ENCODE results near the gene IGFBP2.

IGFBP2 gene

DNA sequence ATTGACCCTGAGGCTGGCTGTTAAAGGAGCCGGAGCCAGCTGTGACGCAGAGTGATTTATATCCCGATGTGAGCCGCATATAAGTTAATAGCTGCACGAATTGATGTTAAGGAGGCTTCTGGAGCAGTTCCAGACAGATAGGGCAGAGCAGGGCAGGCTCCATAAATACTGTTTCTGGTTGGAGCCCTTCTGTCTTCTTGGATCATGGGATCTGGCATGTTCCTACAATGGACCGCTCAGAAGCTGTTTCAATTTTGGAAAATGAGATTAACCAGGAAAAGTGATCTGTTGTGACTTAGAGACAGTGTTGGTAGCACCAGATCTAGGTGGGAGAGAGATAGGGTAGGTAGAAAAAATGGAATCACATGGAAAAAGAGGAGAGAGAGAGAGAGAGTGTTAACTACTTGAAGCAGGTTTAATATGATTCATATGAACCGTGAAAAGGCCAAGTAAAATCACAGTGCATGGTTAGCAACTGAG is 66.9 kb downstream of the IGFBP2 start:
- no peak for DNase-seq (ENCODE audit: low spot score)
- TF ChIP-seq, protein P1, sequence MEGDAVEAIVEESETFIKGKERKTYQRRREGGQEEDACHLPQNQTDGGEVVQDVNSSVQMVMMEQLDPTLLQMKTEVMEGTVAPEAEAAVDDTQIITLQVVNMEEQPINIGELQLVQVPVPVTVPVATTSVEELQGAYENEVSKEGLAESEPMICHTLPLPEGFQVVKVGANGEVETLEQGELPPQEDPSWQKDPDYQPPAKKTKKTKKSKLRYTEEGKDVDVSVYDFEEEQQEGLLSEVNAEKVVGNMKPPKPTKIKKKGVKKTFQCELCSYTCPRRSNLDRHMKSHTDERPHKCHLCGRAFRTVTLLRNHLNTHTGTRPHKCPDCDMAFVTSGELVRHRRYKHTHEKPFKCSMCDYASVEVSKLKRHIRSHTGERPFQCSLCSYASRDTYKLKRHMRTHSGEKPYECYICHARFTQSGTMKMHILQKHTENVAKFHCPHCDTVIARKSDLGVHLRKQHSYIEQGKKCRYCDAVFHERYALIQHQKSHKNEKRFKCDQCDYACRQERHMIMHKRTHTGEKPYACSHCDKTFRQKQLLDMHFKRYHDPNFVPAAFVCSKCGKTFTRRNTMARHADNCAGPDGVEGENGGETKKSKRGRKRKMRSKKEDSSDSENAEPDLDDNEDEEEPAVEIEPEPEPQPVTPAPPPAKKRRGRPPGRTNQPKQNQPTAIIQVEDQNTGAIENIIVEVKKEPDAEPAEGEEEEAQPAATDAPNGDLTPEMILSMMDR (IDR thresholded peaks at IDR 0.05; ENCODE audit: extremely low read depth, missing control alignments): no peak

DNA sequence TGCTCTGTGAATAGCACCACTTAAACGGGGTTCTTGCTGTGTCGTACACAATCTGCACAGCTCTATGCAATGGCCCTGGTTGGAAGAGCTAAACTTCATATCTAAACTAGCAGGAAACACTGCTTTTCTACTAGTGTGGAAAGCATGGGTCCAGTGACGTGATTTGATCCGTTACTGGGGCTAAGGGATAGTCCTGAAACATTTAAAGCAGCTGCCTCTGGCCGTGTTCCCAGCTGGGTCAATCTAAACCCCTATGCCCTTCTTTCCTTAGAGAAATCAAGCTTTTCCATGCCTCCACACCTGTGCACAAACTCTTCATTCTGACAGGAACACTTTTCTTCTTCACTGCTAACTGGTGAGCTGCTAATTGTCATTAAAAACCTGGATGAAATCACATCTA is 67.6 kb downstream of the IGFBP2 start:
- TF ChIP-seq, protein P1 (IDR thresholded peaks at IDR 0.05; ENCODE audit: extremely low read depth, missing control alignments): no peak
- DNase-seq (ENCODE audit: low spot score): no peak

DNA sequence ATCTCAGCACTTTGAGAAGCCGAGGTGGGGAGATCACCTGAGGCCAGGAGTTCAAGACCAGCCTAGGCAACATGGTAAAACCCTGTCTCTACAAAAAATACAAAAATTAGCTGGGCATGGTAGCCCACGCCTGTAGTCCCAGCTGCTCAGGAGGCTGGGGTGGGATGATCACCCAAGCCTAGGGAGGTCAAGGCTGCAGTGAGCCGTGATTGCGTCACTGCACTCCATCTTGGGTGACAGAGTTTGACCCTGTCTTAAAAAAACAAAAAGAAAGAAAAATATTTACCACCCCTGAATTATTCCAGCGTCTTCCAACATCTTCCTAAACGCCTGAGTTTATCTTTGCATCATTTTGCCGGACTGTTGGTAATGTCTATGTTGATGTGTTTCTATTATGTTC is 68.3 kb downstream of the IGFBP2 start:
- TF ChIP-seq, protein P1 (IDR thresholded peaks at IDR 0.05; ENCODE audit: extremely low read depth, missing control alignments): no peak
- no peak for DNase-seq (ENCODE audit: low spot score)

DNA sequence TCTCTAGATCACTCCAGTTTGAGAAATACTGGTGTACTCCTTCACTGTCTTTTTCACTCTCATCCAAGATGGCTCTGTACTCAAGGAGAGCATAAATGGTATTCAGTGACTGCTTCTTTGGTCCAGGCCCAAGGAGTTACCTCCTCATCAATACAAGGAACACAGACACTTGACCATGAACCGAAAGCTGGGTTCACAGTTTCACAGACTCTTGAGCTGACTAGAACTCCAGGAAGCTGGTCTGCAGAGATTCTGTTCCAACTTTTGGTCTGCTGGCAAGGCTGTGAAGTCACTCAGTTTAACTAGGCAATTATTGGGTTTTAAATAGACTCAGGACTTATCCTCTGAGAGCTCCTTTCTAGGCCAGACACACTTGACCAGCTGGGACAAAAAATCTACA is 69.5 kb downstream of the IGFBP2 start:
- TF ChIP-seq, protein P1 (IDR thresholded peaks at IDR 0.05; ENCODE audit: extremely low read depth, missing control alignments): no peak
- no peak for DNase-seq (ENCODE audit: low spot score)

DNA sequence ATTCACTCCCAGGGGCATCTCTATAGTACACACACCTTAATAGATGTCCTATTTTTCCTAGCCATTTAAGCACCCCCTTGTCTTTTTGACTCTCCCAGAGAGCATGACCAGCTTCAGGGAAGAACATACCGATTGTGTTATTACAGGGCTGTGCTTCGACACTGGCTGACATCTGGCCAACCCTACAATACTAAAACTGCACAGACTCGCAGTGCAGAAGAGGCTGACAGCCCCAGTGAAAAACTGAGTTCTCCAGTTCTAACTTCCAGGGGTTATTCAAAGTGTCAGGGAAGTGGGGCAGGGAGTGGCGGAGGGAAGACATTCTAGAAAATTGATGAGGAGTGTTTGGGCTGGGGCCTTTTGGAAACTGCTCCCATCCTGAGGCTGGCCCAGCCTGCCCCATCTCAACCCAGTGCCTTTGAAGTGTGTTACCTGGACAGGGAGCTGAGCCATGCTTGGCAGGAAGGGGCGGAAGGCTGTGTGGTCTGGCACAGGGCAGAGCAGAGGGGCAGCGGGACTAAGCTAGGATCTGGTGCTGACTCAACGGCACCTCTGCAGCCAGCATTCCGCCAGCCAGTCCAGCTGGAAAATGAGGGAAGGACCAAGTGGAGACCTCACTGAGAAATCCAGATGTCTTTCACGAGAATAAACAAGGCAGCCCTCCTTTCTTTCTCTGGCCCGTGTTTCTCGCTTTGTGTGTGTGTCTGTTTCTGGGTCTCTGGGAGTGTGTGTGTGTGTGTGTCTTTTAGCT is 77.5 kb downstream of the IGFBP2 start:
- TF ChIP-seq, protein P1 (IDR thresholded peaks at IDR 0.05; ENCODE audit: extremely low read depth, missing control alignments): no peak
- no peak for DNase-seq (ENCODE audit: low spot score)

DNA sequence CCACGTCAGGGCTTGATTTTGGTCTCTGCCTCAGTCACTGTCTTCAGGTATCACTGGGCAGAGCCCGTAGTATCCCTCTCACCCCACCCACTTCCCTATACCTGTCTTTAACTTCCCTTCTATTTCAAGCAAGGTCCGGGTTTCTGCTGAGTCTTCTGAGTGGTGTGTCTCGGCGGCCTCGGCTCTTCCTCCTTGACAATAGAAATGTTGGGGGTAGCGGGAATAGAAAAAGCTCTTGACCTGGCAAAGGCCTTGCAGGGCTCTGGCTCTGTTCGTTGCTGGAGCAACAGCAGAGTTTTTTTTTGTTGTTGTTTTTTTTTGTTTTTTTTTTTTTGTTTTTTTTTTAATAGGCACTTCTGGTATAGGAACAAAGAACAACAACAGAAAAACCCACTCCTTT is 78.1 kb downstream of the IGFBP2 start:
- TF ChIP-seq, protein P1 (IDR thresholded peaks at IDR 0.05; ENCODE audit: extremely low read depth, missing control alignments): no peak
- DNase-seq (ENCODE audit: low spot score): no peak

DNA sequence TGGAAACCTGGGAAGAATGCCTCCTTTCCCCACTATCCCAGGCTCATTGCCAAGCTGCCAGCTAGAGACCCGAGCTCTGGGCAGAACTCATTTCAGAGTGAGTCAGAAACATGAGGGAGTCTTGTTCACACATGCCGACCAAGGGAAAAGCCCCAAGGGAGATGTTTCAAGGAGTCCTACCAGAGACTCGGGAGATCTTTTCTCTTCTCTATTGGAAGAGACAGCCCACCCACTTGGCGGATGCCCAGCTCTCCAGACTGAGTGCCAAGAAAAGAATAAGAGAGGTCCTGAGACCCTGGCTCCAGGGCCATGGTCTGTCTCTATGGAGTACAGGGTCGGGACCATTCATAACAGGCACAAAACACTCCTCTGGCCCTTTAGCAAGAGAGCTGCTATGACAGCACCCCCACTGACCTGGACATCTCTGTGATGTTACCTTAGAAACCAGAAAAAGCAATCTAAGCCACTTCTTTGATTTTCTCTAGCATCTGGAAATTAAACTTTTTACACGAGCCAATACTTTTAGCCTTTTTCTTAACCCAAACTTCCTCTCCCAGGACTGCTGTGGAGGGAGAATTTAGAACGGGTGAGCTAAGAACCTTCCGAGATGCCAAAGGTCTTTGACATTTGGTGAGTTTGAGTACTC is 80.6 kb downstream of the IGFBP2 start:
- TF ChIP-seq, protein P1 (IDR thresholded peaks at IDR 0.05; ENCODE audit: extremely low read depth, missing control alignments): no peak
- DNase-seq (ENCODE audit: low spot score): no peak
